Osteoblast (primary cell): ENCODE results near the gene CELF4. TPM values are rescaled to one million over a fixed set of nuclear protein-coding genes. Genes with fewer than 3 reads are reported as not detected.

ENCODE experiments used
- DNase-seq: peaks from one replicate; pipeline ENCODE4 v3.0.0; 2011; ENCODE audit warnings: low spot score, mixed read lengths; ENCODE audit not compliant: insufficient read length; ENCODE audit errors: missing footprints
- H2AFZ ChIP-seq: 2 replicates; pipeline ENCODE4 v1.6.0; 2011; ENCODE audit warnings: mild to moderate bottlenecking, low read length
- H3K27ac ChIP-seq: 2 replicates; pipeline ENCODE4 v1.5.1; 2011; ENCODE audit warnings: mild to moderate bottlenecking, low read depth, low read length, moderate library complexity
- H3K27me3 ChIP-seq: 2 replicates; pipeline ENCODE4 v1.6.0; 2012; ENCODE audit warnings: mild to moderate bottlenecking, control low read depth, inconsistent platforms, low read length, moderate library complexity; ENCODE audit not compliant: insufficient read depth
- H3K36me3 ChIP-seq: 2 replicates; pipeline ENCODE4 v1.5.1; 2011; ENCODE audit warnings: mild to moderate bottlenecking, low read length, control low read depth, moderate library complexity; ENCODE audit not compliant: insufficient read depth
- H3K4me1 ChIP-seq: 2 replicates; pipeline ENCODE4 v1.5.1; 2011; ENCODE audit warnings: mild to moderate bottlenecking, low read length, control low read depth, moderate library complexity; ENCODE audit not compliant: insufficient read depth
- H3K4me2 ChIP-seq: 2 replicates; pipeline ENCODE4 v1.6.0; 2011; ENCODE audit warnings: mild to moderate bottlenecking, low read length; ENCODE audit not compliant: insufficient read depth
- H3K4me3 ChIP-seq: fragments of 200-600 bp; sonication (generic); 3 replicates; pipeline ENCODE4 v1.5.1; 2012; ENCODE audit warnings: mild to moderate bottlenecking, low read length, inconsistent platforms; ENCODE audit not compliant: insufficient read depth
- H3K79me2 ChIP-seq: 2 replicates; pipeline ENCODE4 v1.6.0; 2012; ENCODE audit warnings: mild to moderate bottlenecking, low read length, control low read depth, inconsistent platforms; ENCODE audit not compliant: insufficient read depth
- H3K9me3 ChIP-seq: 2 replicates; pipeline ENCODE4 v1.5.1; 2011; ENCODE audit warnings: low read depth, low read length, control low read depth
- H4K20me1 ChIP-seq: 2 replicates; pipeline ENCODE4 v1.6.0; 2012; ENCODE audit warnings: mild to moderate bottlenecking, low read length, control low read depth; ENCODE audit not compliant: insufficient read depth
- total RNA-seq: library from RNA; depleted of rRNA; stranded (reverse); fragments of >200 nt; gene quantifications from 2 replicates; pipeline ENCODE4 v1.2.3, GENCODE V29; 2012
- TF ChIP-seq, protein P1 (sequence below): IDR thresholded peaks from 2 replicates; pipeline ENCODE4 v1.5.1; 2011; ENCODE audit warnings: mild to moderate bottlenecking, low read depth, low read length, moderate library complexity; ENCODE audit errors: extremely low read depth

CELF4 gene
- total RNA-seq, 1 donor = not detected

DNA sequence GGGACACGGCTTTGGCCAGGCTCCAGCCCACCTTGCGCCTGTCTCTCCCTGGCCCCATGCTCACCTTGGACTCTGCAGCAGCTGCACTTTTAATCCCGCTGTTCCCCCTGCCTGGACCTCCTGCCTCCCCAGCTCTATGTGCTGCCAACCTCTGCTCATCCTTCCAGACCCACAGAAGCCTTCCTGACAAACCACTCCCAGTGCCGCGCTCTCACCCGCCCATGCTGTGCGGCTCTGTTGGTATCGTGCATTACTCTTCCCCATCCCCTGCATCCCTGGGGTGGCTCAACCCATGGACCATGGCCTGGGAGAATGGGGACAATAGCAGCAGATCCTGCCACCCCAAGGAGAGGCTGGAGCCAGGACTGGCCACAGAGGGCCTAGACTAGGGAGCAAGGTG lies 303.6 kb downstream of the CELF4 start:
- TF ChIP-seq, protein P1, sequence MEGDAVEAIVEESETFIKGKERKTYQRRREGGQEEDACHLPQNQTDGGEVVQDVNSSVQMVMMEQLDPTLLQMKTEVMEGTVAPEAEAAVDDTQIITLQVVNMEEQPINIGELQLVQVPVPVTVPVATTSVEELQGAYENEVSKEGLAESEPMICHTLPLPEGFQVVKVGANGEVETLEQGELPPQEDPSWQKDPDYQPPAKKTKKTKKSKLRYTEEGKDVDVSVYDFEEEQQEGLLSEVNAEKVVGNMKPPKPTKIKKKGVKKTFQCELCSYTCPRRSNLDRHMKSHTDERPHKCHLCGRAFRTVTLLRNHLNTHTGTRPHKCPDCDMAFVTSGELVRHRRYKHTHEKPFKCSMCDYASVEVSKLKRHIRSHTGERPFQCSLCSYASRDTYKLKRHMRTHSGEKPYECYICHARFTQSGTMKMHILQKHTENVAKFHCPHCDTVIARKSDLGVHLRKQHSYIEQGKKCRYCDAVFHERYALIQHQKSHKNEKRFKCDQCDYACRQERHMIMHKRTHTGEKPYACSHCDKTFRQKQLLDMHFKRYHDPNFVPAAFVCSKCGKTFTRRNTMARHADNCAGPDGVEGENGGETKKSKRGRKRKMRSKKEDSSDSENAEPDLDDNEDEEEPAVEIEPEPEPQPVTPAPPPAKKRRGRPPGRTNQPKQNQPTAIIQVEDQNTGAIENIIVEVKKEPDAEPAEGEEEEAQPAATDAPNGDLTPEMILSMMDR = no peak
- Histone ChIP-seq H2AFZ (no peak overlapping the region), H3K4me2 (no peak overlapping the region), H3K9me3 (no peaks in the 10 kb centered on the region), H3K36me3 (no peaks in the 10 kb centered on the region), H3K79me2 (no peaks in the 10 kb centered on the region), H3K4me1 (no peaks in the 10 kb centered on the region), H3K27me3 (peaks cover 20% of the 10 kb centered on the region), H3K4me3 (no peak overlapping the region), H4K20me1 (no peaks in the 10 kb centered on the region), H3K27ac (no peak overlapping the region)
- no peak for DNase-seq

- Histone ChIP-seq H3K27me3 (peaks cover 20% of the 10 kb centered on the region), H2AFZ (no peak overlapping the region), H3K4me2 (no peak overlapping the region), H3K36me3 (no peaks in the 10 kb centered on the region), H3K4me3 (no peak overlapping the region), H3K9me3 (no peaks in the 10 kb centered on the region), H3K4me1 (no peaks in the 10 kb centered on the region), H3K79me2 (no peaks in the 10 kb centered on the region), H3K27ac (no peak overlapping the region), H4K20me1 (no peaks in the 10 kb centered on the region)
- DNase-seq = no peak
- TF ChIP-seq, protein P1 = no peak
Measured at GRCh38 chr18:37261246-37261840, 304.3 kb downstream of the CELF4 start.

DNA sequence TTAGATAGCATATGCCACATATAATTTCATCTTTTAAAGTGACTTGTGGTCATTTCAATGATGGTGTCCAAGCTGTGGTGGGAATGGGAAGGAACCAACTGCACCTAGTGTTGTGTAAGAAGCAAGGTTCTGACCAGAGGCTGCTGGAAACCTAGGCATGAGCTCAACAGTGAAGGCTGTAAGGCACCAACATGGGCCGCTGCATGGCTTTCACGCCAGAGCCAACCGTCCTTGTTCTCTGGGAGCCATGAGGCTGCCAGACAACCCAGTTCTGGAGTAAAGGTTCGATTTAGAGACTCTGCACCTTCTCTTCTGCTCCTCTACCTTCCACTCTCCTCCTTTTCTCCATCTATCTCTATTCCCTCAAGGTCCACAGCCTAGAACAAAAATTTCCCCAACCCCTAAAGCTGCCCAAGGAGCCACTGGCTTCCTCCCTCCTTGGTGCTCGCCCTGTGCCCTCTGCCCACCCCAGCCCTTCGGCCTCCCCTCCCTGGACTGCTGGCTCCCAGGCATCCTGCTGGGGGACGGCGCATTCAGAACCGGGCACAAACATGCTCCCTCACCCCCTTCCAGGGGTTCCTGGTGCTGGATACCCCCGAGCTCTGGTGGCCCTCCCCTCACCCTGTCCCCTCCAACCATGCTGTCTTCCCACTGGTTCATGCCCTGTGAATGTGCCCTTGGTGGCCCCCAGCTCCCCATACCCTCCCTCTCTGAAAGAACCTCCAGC lies 305.1 kb downstream of the CELF4 start:
- peaks cover 28% of the 10 kb centered on the region for H3K27me3 ChIP-seq

GRCh38 chr18:37259711-37260110 lies 305.9 kb downstream of the CELF4 start:
- Histone ChIP-seq H3K4me1 (no peaks in the 10 kb centered on the region), H2AFZ (no peak overlapping the region), H3K36me3 (no peaks in the 10 kb centered on the region), H3K9me3 (no peaks in the 10 kb centered on the region), H3K4me2 (no peak overlapping the region), H3K4me3 (no peak overlapping the region), H3K27me3 (peaks cover 35% of the 10 kb centered on the region), H3K27ac (no peak overlapping the region), H4K20me1 (no peaks in the 10 kb centered on the region), H3K79me2 (no peaks in the 10 kb centered on the region)
- TF ChIP-seq, protein P1 = no peak
- no peak for DNase-seq

More for the DNA sequence above, 305.1 kb downstream of the CELF4 start:
- Histone ChIP-seq H3K4me2 (no peak overlapping the region), H3K4me3 (no peak overlapping the region), H3K27ac (no peak overlapping the region), H2AFZ (no peak overlapping the region), H3K79me2 (no peaks in the 10 kb centered on the region), H3K4me1 (no peaks in the 10 kb centered on the region), H4K20me1 (no peaks in the 10 kb centered on the region), H3K36me3 (no peaks in the 10 kb centered on the region), H3K9me3 (no peaks in the 10 kb centered on the region)
- no peak for DNase-seq
- TF ChIP-seq, protein P1 = no peak
